ENCODE measurements around the gene ABO. TPM values are rescaled to one million over a fixed set of nuclear protein-coding genes. Genes with fewer than 3 reads are reported as not detected.
"Not testable (repeated sequence)": the region's sequence is repeated elsewhere in the genome, so short reads cannot be mapped to it uniquely, and the experiment has no call there.

The ABO gene
- not detected in 2 replicates for total RNA-seq (2012; rRNA removed)

- H3K4me2 ChIP-seq (ENCODE audit: low read length), result no peak within 1 kb of the TSS
- peaks cover 87% of the 10 kb centered on the region for H3K27me3 ChIP-seq (ENCODE audit: control insufficient read depth, insufficient read depth, low read length)
- no peaks in the 10 kb centered on the region for H3K4me1 ChIP-seq (ENCODE audit: control insufficient read depth, insufficient read depth, low read length)
- no peak within 1 kb of the TSS for H3K4me3 ChIP-seq (ENCODE audit: low read length)
- H3K36me3 ChIP-seq (ENCODE audit: insufficient read depth, low read length), result no peaks in the 10 kb centered on the region
- no peaks in the 10 kb centered on the region for H3K9me3 ChIP-seq (replicated peaks; ENCODE audit: low read length)
- H3K9ac ChIP-seq (ENCODE audit: low read depth, low read length), result no peak within 1 kb of the TSS
Observed at GRCh38 chr9:133275105-133276000, at the start of gene ABO. TSS of gene ABO (minus strand) at chr9:133275201.

GRCh38 chr9:133323991-133324703 lies 49.1 kb upstream of the ABO start:
- Histone ChIP-seq H3K27me3 (ENCODE audit: control insufficient read depth, insufficient read depth, low read length) (peaks cover 2% of the 10 kb centered on the region), H3K36me3 (ENCODE audit: insufficient read depth, low read length) (no peaks in the 10 kb centered on the region), H3K9ac (ENCODE audit: low read depth, low read length) (no peak overlapping the region), H3K4me2 (ENCODE audit: low read length) (no peak overlapping the region), H3K9me3 (replicated peaks; ENCODE audit: low read length) (no peaks in the 10 kb centered on the region), H3K4me1 (ENCODE audit: control insufficient read depth, insufficient read depth, low read length) (no peaks in the 10 kb centered on the region), H3K4me3 (ENCODE audit: low read length) (no peak overlapping the region)

GRCh38 chr9:133323211-133323610 lies 48.2 kb upstream of the ABO start:
- Histone ChIP-seq H3K4me1 (ENCODE audit: control insufficient read depth, insufficient read depth, low read length) (no peaks in the 10 kb centered on the region), H3K36me3 (ENCODE audit: insufficient read depth, low read length) (no peaks in the 10 kb centered on the region), H3K27me3 (ENCODE audit: control insufficient read depth, insufficient read depth, low read length) (peaks cover 2% of the 10 kb centered on the region), H3K9me3 (replicated peaks; ENCODE audit: low read length) (no peaks in the 10 kb centered on the region), H3K4me2 (ENCODE audit: low read length) (no peak overlapping the region), H3K9ac (ENCODE audit: low read depth, low read length) (no peak overlapping the region), H3K4me3 (ENCODE audit: low read length) (no peak overlapping the region)

GRCh38 chr9:133322701-133323100 lies 47.7 kb upstream of the ABO start:
- Histone ChIP-seq H3K4me3 (ENCODE audit: low read length) (no peak overlapping the region), H3K36me3 (ENCODE audit: insufficient read depth, low read length) (no peaks in the 10 kb centered on the region), H3K27me3 (ENCODE audit: control insufficient read depth, insufficient read depth, low read length) (peaks cover 2% of the 10 kb centered on the region), H3K9ac (ENCODE audit: low read depth, low read length) (no peak overlapping the region), H3K4me2 (ENCODE audit: low read length) (no peak overlapping the region), H3K4me1 (ENCODE audit: control insufficient read depth, insufficient read depth, low read length) (no peaks in the 10 kb centered on the region), H3K9me3 (replicated peaks; ENCODE audit: low read length) (no peaks in the 10 kb centered on the region)

GRCh38 chr9:133321411-133321935 lies 46.5 kb upstream of the ABO start:
- no peaks in the 10 kb centered on the region for H3K9me3 ChIP-seq (replicated peaks; ENCODE audit: low read length)
- peaks cover 5% of the 10 kb centered on the region for H3K27me3 ChIP-seq (ENCODE audit: control insufficient read depth, insufficient read depth, low read length)
- H3K4me3 ChIP-seq (ENCODE audit: low read length), result no peak overlapping the region

GRCh38 chr9:133320421-133320881 lies 45.5 kb upstream of the ABO start:
- H3K9me3 ChIP-seq (replicated peaks; ENCODE audit: low read length), result no peaks in the 10 kb centered on the region
- H3K4me2 ChIP-seq (ENCODE audit: low read length), result no peak overlapping the region
- H3K4me3 ChIP-seq (ENCODE audit: low read length), result no peak overlapping the region
- no peaks in the 10 kb centered on the region for H3K36me3 ChIP-seq (ENCODE audit: insufficient read depth, low read length)
- H3K4me1 ChIP-seq (ENCODE audit: control insufficient read depth, insufficient read depth, low read length), result no peaks in the 10 kb centered on the region
- no peak overlapping the region for H3K9ac ChIP-seq (ENCODE audit: low read depth, low read length)
- H3K27me3 ChIP-seq (ENCODE audit: control insufficient read depth, insufficient read depth, low read length), result peaks cover 5% of the 10 kb centered on the region

More at GRCh38 chr9:133321411-133321935, 46.5 kb upstream of the ABO start:
- no peaks in the 10 kb centered on the region for H3K36me3 ChIP-seq (ENCODE audit: insufficient read depth, low read length)
- no peak overlapping the region for H3K4me2 ChIP-seq (ENCODE audit: low read length)
- H3K4me1 ChIP-seq (ENCODE audit: control insufficient read depth, insufficient read depth, low read length), result no peaks in the 10 kb centered on the region
- no peak overlapping the region for H3K9ac ChIP-seq (ENCODE audit: low read depth, low read length)

- H3K9me3 ChIP-seq (replicated peaks; ENCODE audit: low read length); H3K36me3 ChIP-seq (ENCODE audit: insufficient read depth, low read length); H3K4me3 ChIP-seq (ENCODE audit: low read length); H3K4me1 ChIP-seq (ENCODE audit: control insufficient read depth, insufficient read depth, low read length); H3K9ac ChIP-seq (ENCODE audit: low read depth, low read length); H3K4me2 ChIP-seq (ENCODE audit: low read length); H3K27me3 ChIP-seq (ENCODE audit: control insufficient read depth, insufficient read depth, low read length): not testable (repeated sequence)
Observed at GRCh38 chr9:133317551-133317950, 42.5 kb upstream of the ABO start.

GRCh38 chr9:133315997-133316396 lies 41.0 kb upstream of the ABO start:
- Histone ChIP-seq H3K36me3 (ENCODE audit: insufficient read depth, low read length) (no peaks in the 10 kb centered on the region), H3K9me3 (replicated peaks; ENCODE audit: low read length) (no peaks in the 10 kb centered on the region), H3K4me3 (ENCODE audit: low read length) (no peak overlapping the region), H3K4me1 (ENCODE audit: control insufficient read depth, insufficient read depth, low read length) (no peaks in the 10 kb centered on the region), H3K27me3 (ENCODE audit: control insufficient read depth, insufficient read depth, low read length) (peaks cover 5% of the 10 kb centered on the region), H3K4me2 (ENCODE audit: low read length) (no peak overlapping the region), H3K9ac (ENCODE audit: low read depth, low read length) (no peak overlapping the region)

- Histone ChIP-seq H3K4me2 (ENCODE audit: low read length) (no peak overlapping the region), H3K4me3 (ENCODE audit: low read length) (no peak overlapping the region), H3K9ac (ENCODE audit: low read depth, low read length) (no peak overlapping the region), H3K27me3 (ENCODE audit: control insufficient read depth, insufficient read depth, low read length) (peaks cover 24% of the 10 kb centered on the region), H3K9me3 (replicated peaks; ENCODE audit: low read length) (no peaks in the 10 kb centered on the region), H3K4me1 (ENCODE audit: control insufficient read depth, insufficient read depth, low read length) (no peaks in the 10 kb centered on the region), H3K36me3 (ENCODE audit: insufficient read depth, low read length) (no peaks in the 10 kb centered on the region)
Observed at GRCh38 chr9:133309608-133310007, 34.6 kb upstream of the ABO start.

- H3K36me3 ChIP-seq (ENCODE audit: insufficient read depth, low read length), result no peaks in the 10 kb centered on the region
- peaks cover 28% of the 10 kb centered on the region for H3K27me3 ChIP-seq (ENCODE audit: control insufficient read depth, insufficient read depth, low read length)
- H3K9me3 ChIP-seq (replicated peaks; ENCODE audit: low read length), result no peaks in the 10 kb centered on the region
- H3K4me2 ChIP-seq (ENCODE audit: low read length), result no peak overlapping the region
- H3K4me1 ChIP-seq (ENCODE audit: control insufficient read depth, insufficient read depth, low read length), result no peaks in the 10 kb centered on the region
- H3K9ac ChIP-seq (ENCODE audit: low read depth, low read length), result no peak overlapping the region
- no peak overlapping the region for H3K4me3 ChIP-seq (ENCODE audit: low read length)
Observed at GRCh38 chr9:133307301-133307700, 32.3 kb upstream of the ABO start.

Measured in skeletal muscle satellite cell (primary cell).